PC-3 (cell line): ENCODE measurements around the gene ANKRD13C.
"Not testable (repeated sequence)": the region's sequence is repeated elsewhere in the genome, so short reads cannot be mapped to it uniquely, and the experiment has no call there.

Experiments
- EZH2 ChIP-seq: fragments of 300-600 bp; sonication (generic); IDR thresholded peaks from one replicate; pipeline ENCODE4 v1.6.1; 2017; ENCODE audit warnings: antibody characterized with exemption, mild to moderate bottlenecking, low read length; ENCODE audit not compliant: unreplicated experiment
- TF ChIP-seq, protein P1 (sequence below): fragments of 300-600 bp; sonication (generic); conservative IDR thresholded peaks from 2 replicates; pipeline ENCODE4 v1.5.1; 2017; ENCODE audit warnings: antibody characterized with exemption, low read depth, mild to moderate bottlenecking, low read length

GRCh38 chr1:70339644-70340043, 14.9 kb downstream of the ANKRD13C start:
- TF ChIP-seq, protein P1, sequence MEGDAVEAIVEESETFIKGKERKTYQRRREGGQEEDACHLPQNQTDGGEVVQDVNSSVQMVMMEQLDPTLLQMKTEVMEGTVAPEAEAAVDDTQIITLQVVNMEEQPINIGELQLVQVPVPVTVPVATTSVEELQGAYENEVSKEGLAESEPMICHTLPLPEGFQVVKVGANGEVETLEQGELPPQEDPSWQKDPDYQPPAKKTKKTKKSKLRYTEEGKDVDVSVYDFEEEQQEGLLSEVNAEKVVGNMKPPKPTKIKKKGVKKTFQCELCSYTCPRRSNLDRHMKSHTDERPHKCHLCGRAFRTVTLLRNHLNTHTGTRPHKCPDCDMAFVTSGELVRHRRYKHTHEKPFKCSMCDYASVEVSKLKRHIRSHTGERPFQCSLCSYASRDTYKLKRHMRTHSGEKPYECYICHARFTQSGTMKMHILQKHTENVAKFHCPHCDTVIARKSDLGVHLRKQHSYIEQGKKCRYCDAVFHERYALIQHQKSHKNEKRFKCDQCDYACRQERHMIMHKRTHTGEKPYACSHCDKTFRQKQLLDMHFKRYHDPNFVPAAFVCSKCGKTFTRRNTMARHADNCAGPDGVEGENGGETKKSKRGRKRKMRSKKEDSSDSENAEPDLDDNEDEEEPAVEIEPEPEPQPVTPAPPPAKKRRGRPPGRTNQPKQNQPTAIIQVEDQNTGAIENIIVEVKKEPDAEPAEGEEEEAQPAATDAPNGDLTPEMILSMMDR = not testable (repeated sequence)
- not testable (repeated sequence) for TF ChIP-seq EZH2
